ENCODE measurements around the gene ZNF407. TPM values are rescaled to one million over a fixed set of nuclear protein-coding genes. Genes with fewer than 3 reads are reported as not detected.

ZNF407 gene
- total RNA-seq, 1 donor from 2014 or later: 14.7 TPM

GRCh38 chr18:74977041-74977440, 379.4 kb downstream of the ZNF407 start:
- no peak for TF ChIP-seq CTCF (conservative IDR thresholded peaks at IDR 0.05)
- Mint-ChIP-seq H3K27ac (no peak overlapping the region), H3K27me3 (no peaks in the 10 kb centered on the region), H3K9me3 (no peaks in the 10 kb centered on the region), H3K4me3 (no peak overlapping the region), H3K4me1 (ENCODE audit: unreplicated experiment) (no peaks in the 10 kb centered on the region), H3K36me3 (no peaks in the 10 kb centered on the region)
- no peak for DNase-seq (ENCODE audit: extremely low spot score, unreplicated experiment)

- no peak for DNase-seq (ENCODE audit: extremely low spot score, unreplicated experiment)
- no peak for TF ChIP-seq CTCF (conservative IDR thresholded peaks at IDR 0.05)
These were observed 383.0 kb downstream of the ZNF407 start for GRCh38 chr18:74980669-74981068.

GRCh38 chr18:74981476-74981875, 383.8 kb downstream of the ZNF407 start:
- H3K4me1 Mint-ChIP-seq (ENCODE audit: unreplicated experiment): no peaks in the 10 kb centered on the region
- no peak overlapping the region for H3K27ac Mint-ChIP-seq
- no peak overlapping the region for H3K4me3 Mint-ChIP-seq
- DNase-seq (ENCODE audit: extremely low spot score, unreplicated experiment): no peak
- no peaks in the 10 kb centered on the region for H3K9me3 Mint-ChIP-seq
- H3K36me3 Mint-ChIP-seq: no peaks in the 10 kb centered on the region
- H3K27me3 Mint-ChIP-seq: no peaks in the 10 kb centered on the region
- TF ChIP-seq CTCF (conservative IDR thresholded peaks at IDR 0.05): no peak

More at GRCh38 chr18:74980669-74981068, 383.0 kb downstream of the ZNF407 start:
- Mint-ChIP-seq H3K36me3 (no peaks in the 10 kb centered on the region), H3K4me1 (ENCODE audit: unreplicated experiment) (no peaks in the 10 kb centered on the region), H3K27me3 (no peaks in the 10 kb centered on the region), H3K4me3 (no peak overlapping the region), H3K9me3 (no peaks in the 10 kb centered on the region), H3K27ac (no peak overlapping the region)

GRCh38 chr18:74982946-74983635, 385.4 kb downstream of the ZNF407 start:
- TF ChIP-seq CTCF (conservative IDR thresholded peaks at IDR 0.05): no peak
- no peak for DNase-seq (ENCODE audit: extremely low spot score, unreplicated experiment)
- Mint-ChIP-seq H3K36me3 (no peaks in the 10 kb centered on the region), H3K4me3 (no peak overlapping the region), H3K9me3 (no peaks in the 10 kb centered on the region), H3K4me1 (ENCODE audit: unreplicated experiment) (no peaks in the 10 kb centered on the region), H3K27ac (no peak overlapping the region), H3K27me3 (no peaks in the 10 kb centered on the region)

- no peaks in the 10 kb centered on the region for H3K36me3 Mint-ChIP-seq
- no peaks in the 10 kb centered on the region for H3K27me3 Mint-ChIP-seq
- no peak overlapping the region for H3K4me3 Mint-ChIP-seq
- no peak overlapping the region for H3K27ac Mint-ChIP-seq
- no peak for DNase-seq (ENCODE audit: extremely low spot score, unreplicated experiment)
- H3K9me3 Mint-ChIP-seq: no peaks in the 10 kb centered on the region
- peaks cover 9% of the 10 kb centered on the region for H3K4me1 Mint-ChIP-seq (ENCODE audit: unreplicated experiment)
- no peak for TF ChIP-seq CTCF (conservative IDR thresholded peaks at IDR 0.05)
These were observed 391.5 kb downstream of the ZNF407 start for GRCh38 chr18:74989134-74989533.

Data from type B pancreatic cell (in vitro differentiated cells).